Loucy (cell line): ENCODE measurements around the gene MRE11.

Experiments
- H2AFZ ChIP-seq: fragments of 200-600 bp; sonication (generic); 2 replicates; pipeline ENCODE4 v1.6.0; 2016; ENCODE audit warnings: antibody characterized with exemption, mild to moderate bottlenecking, low read length, moderate library complexity
- H3F3A ChIP-seq: fragments of 200-600 bp; 2 replicates; pipeline ENCODE4 v1.6.0; 2016; ENCODE audit warnings: antibody characterized with exemption, low read depth, mild to moderate bottlenecking
- H3K27me3 ChIP-seq: fragments of 200-600 bp; sonication (generic); 2 replicates; pipeline ENCODE4 v1.6.1; 2014; ENCODE audit warnings: low read length, mild to moderate bottlenecking; ENCODE audit not compliant: insufficient read depth, poor library complexity, severe bottlenecking
- H3K36me3 ChIP-seq: fragments of 200-600 bp; sonication (generic); 2 replicates; pipeline ENCODE4 v1.6.1; 2016; ENCODE audit warnings: low read length; ENCODE audit not compliant: insufficient read depth
- H3K4me1 ChIP-seq: fragments of 200-600 bp; sonication (generic); 2 replicates; pipeline ENCODE4 v1.5.1; 2014; ENCODE audit warnings: low read length, mild to moderate bottlenecking; ENCODE audit not compliant: insufficient read depth, poor library complexity, severe bottlenecking
- H3K4me2 ChIP-seq: fragments of 200-600 bp; sonication (generic); 2 replicates; pipeline ENCODE4 v1.6.0; 2014; ENCODE audit warnings: antibody characterized with exemption, low read length, low read depth, mild to moderate bottlenecking; ENCODE audit not compliant: poor library complexity, severe bottlenecking
- H3K4me3 ChIP-seq: fragments of 200-600 bp; sonication (generic); 2 replicates; pipeline ENCODE4 v1.5.1; 2014; ENCODE audit warnings: low read length, mild to moderate bottlenecking, mixed read lengths; ENCODE audit not compliant: poor library complexity, severe bottlenecking
- H3K79me2 ChIP-seq: fragments of 200-600 bp; sonication (generic); 2 replicates; pipeline ENCODE4 v1.6.1; 2014; ENCODE audit warnings: low read length; ENCODE audit not compliant: insufficient read depth
- H3K9ac ChIP-seq: fragments of 200-600 bp; sonication (generic); 2 replicates; pipeline ENCODE4 v1.6.0; 2014; ENCODE audit warnings: mild to moderate bottlenecking, low read depth, low read length, moderate library complexity; ENCODE audit not compliant: poor library complexity, severe bottlenecking
- H3K9me2 ChIP-seq: fragments of 200-600 bp; sonication (generic); replicated peaks from 2 replicates; pipeline ENCODE4 v1.6.1; 2016; ENCODE audit warnings: low read depth, low read length, mixed read lengths
- H3K9me3 ChIP-seq: fragments of 200-600 bp; sonication (generic); 2 replicates; pipeline ENCODE4 v1.6.1; 2014; ENCODE audit warnings: mild to moderate bottlenecking, antibody characterized with exemption, low read length, low read depth; ENCODE audit not compliant: insufficient read depth
- H4K20me1 ChIP-seq: fragments of 200-600 bp; sonication (generic); 2 replicates; pipeline ENCODE4 v1.6.0; 2014; ENCODE audit warnings: antibody characterized with exemption, low read length, mild to moderate bottlenecking; ENCODE audit not compliant: insufficient read depth, poor library complexity, severe bottlenecking
- EZH2phosphoT487 ChIP-seq: fragments of 200-600 bp; IDR thresholded peaks from 2 replicates; pipeline ENCODE4 v1.6.1; 2018; ENCODE audit warnings: antibody characterized with exemption, mild to moderate bottlenecking, moderate library complexity, borderline replicate concordance
- TF ChIP-seq, protein P1 (sequence below): fragments of 200-600 bp; sonication (generic); conservative IDR thresholded peaks from 2 replicates; pipeline ENCODE4 v1.5.1; 2014; ENCODE audit warnings: mild to moderate bottlenecking, antibody characterized with exemption, low read length

MRE11 gene

GRCh38 chr11:94519478-94520084 is 25.9 kb upstream of the MRE11 start:
- H3K4me2 ChIP-seq, result no peak overlapping the region

GRCh38 chr11:94518300-94518699 is 24.7 kb upstream of the MRE11 start:
- TF ChIP-seq EZH2phosphoT487, result no peak
- TF ChIP-seq, protein P1, sequence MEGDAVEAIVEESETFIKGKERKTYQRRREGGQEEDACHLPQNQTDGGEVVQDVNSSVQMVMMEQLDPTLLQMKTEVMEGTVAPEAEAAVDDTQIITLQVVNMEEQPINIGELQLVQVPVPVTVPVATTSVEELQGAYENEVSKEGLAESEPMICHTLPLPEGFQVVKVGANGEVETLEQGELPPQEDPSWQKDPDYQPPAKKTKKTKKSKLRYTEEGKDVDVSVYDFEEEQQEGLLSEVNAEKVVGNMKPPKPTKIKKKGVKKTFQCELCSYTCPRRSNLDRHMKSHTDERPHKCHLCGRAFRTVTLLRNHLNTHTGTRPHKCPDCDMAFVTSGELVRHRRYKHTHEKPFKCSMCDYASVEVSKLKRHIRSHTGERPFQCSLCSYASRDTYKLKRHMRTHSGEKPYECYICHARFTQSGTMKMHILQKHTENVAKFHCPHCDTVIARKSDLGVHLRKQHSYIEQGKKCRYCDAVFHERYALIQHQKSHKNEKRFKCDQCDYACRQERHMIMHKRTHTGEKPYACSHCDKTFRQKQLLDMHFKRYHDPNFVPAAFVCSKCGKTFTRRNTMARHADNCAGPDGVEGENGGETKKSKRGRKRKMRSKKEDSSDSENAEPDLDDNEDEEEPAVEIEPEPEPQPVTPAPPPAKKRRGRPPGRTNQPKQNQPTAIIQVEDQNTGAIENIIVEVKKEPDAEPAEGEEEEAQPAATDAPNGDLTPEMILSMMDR, result no peak
- H3K36me3 ChIP-seq, result no peaks in the 10 kb centered on the region
- no peaks in the 10 kb centered on the region for H3K9me2 ChIP-seq
- H3K4me3 ChIP-seq, result no peak overlapping the region
- no peaks in the 10 kb centered on the region for H3K79me2 ChIP-seq
- H4K20me1 ChIP-seq, result no peaks in the 10 kb centered on the region
- peaks cover 6% of the 10 kb centered on the region for H3K4me1 ChIP-seq
- no peak overlapping the region for H3K4me2 ChIP-seq
- H3K27me3 ChIP-seq, result no peaks in the 10 kb centered on the region
- 0 out of 2 replicates have a peak, but pooled peaks cover 2% of the 10 kb centered on the region for H3F3A ChIP-seq
- H3K9ac ChIP-seq, result no peak overlapping the region
- H3K9me3 ChIP-seq, result no peaks in the 10 kb centered on the region
- H2AFZ ChIP-seq, result no peak overlapping the region

More at GRCh38 chr11:94519478-94520084, 25.9 kb upstream of the MRE11 start:
- Histone ChIP-seq H3K36me3 (no peaks in the 10 kb centered on the region), H3K4me1 (no peaks in the 10 kb centered on the region), H3K9me3 (no peaks in the 10 kb centered on the region), H3K4me3 (no peak overlapping the region), H3K9ac (no peak overlapping the region), H2AFZ (peak overlapping the region; percentile 51; the same call in 1 of the 2 replicates), H3K27me3 (no peaks in the 10 kb centered on the region), H3F3A (no peaks in the 10 kb centered on the region), H4K20me1 (no peaks in the 10 kb centered on the region), H3K79me2 (no peaks in the 10 kb centered on the region), H3K9me2 (no peaks in the 10 kb centered on the region)
- TF ChIP-seq, protein P1, result peak; percentile 84
- TF ChIP-seq EZH2phosphoT487, result no peak

DNA sequence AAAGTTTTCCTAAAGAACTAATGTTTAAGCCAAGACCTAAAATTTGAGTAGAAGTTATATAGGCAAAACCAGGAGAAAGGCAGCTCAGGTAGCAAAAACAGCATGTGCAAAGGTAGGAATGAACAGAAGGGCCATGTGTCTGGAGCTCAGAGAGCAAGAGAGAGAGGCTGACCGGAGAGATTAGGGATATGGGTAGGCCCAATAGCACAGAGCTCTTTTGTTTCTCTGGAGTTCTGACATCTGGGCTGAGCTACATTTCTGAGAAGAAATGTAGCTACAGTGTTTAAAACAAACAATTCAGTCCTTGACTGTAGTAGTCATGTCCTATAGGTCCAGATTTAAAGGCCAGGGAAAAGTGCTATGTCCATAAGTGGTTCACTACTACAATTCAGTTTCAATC is 23.1 kb upstream of the MRE11 start:
- Histone ChIP-seq H3K27me3 (no peaks in the 10 kb centered on the region), H3K4me2 (no peak overlapping the region), H3F3A (0 out of 2 replicates have a peak, but pooled peaks cover 3% of the 10 kb centered on the region), H3K4me3 (no peak overlapping the region), H3K9ac (no peak overlapping the region), H4K20me1 (no peaks in the 10 kb centered on the region), H3K9me2 (no peaks in the 10 kb centered on the region), H2AFZ (no peak overlapping the region), H3K79me2 (no peaks in the 10 kb centered on the region), H3K4me1 (peaks cover 18% of the 10 kb centered on the region), H3K9me3 (no peaks in the 10 kb centered on the region), H3K36me3 (no peaks in the 10 kb centered on the region)
- no peak for TF ChIP-seq EZH2phosphoT487
- TF ChIP-seq, protein P1, result no peak
